GM15510 (cell line): ENCODE results near the gene KCNIP4.

Source experiments
- POLR2A ChIP-seq: IDR thresholded peaks from 3 replicates; pipeline ENCODE4 v1.6.1; 2011; ENCODE audit warnings: borderline replicate concordance; ENCODE audit not compliant: insufficient read length; ENCODE audit errors: extremely low read depth

The KCNIP4 gene

DNA sequence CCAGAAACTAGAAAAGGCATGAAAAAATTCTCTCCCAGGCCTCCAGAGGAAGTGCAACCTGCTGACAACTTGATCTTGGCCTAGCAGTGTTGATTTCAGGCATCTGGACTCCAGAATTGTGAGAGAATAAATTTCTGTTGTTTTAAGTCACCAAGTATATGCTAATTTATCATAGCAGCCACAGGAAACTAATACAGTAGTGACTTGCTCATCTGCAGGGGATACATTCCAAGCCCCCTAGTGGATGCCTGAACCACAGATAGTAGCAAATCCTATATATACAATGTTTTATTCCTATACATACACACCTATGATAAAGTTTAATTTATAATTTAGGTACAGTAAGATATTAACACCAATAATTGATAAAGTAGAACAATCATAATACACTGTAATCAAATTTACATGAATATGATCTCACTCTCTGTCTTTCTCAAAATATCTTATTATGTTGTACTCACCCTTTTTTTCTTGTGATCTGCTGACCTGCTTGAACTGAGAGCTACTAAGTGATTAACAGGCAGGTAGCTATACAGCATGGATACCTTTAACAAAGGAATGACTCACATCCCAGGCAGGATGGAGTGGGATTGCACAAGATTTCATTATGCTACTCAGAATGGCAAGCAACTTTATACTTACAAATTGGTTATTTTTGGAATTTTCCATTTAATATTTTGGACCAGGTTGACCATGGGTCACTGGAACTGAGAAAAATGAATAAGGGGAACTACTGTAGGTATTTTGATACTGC is 501.1 kb downstream of the KCNIP4 start:
- no peak for TF ChIP-seq POLR2A

DNA sequence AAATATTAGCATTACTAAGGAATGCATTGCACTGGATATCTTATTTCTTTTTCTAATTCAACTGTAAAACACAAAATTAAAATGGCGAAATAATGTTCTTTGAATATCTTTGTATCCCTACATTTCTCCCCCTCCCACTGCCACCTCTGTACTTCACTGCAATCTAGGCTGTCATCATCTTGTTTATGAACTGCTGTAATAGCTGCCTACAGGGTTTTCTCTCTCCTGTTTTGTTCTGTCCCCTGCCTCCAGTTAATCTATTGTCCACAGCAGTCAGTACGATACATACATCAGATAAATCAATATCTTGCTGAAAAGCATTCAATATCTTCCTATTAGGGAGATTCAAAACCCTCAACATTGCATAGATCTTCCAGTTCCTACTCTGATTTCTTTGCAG is 528.4 kb downstream of the KCNIP4 start:
- no peak for TF ChIP-seq POLR2A

DNA sequence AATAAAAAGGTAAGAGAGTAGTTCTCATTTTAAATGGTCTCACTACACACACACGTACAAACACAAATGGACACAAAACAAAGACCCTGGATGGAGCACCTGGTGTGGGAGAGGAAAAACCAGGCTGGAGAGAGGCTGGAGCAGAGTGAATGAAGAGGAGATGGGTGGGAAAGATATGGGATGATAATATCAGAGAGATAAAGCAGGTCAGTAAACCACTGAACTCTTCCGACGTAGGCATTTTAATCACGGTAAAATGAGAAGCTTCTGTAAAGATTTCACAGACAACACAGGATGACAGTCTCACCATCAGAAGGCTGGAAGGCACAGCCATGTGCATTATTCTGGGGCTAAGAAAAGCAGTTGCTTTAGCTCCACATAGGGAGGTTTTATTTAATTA is 532.8 kb downstream of the KCNIP4 start:
- TF ChIP-seq POLR2A = no peak

DNA sequence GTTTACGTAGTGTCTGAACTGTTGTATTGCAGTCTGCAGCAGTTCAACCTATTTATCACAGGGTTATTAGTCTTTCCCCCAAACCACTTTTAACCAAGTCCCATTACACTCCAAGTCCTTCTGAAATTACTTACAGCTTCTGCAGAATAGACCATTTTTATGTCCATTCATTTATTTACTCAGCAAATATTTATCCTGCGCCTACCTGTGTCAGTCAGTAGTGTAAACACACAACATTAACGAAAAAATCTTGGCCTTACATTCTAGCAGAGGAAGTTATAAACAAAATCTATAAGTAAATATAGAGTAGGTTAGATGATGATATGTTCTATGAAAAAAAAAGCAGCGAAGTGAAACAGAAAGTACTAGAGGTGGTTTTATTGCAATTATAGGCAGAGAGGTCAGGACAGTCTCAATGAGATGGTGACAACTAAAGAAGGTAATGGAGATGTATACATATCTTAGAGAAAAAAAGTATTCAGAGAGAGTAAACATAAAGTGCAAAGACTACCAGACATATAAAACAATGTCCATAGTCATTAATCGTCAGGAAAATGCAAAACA is 534.7 kb downstream of the KCNIP4 start:
- no peak for TF ChIP-seq POLR2A

DNA sequence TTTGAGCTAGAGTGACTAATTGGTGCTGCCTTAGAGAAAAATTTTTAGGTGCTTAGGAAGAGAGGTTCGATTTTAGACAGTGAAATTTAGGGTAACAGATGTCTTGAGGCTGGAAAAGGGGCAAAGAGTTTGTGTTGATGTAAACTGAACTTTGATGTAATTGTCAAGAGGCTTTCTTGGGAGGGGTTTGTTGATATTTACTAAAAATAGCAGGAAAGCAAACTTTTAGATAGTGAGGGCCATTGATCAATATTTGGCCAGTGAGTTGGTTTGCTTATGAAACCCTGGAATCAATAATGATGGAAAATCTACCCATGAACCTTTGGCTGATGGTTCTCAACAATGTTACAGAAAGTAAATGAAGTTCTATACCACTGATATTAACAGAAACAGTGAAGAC is 537.5 kb downstream of the KCNIP4 start:
- no peak for TF ChIP-seq POLR2A

DNA sequence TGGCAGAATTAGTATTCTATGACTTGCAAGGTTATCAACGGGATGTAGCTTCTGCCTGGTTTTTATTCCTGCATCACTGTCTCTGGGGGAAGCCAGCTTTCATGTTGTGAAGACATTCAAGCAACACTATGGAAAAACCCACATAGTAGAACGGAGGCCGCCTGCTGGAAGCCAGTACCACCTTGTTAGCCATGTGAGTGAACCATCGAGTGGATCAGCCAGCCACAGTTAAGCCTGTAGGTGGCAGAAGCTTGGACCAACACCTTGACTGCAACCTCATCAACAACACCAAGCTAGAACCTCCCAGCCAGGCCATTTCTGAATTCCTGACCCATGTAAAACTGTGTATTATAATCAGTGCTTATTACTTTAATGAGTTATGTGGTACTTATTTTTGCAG is 538.2 kb downstream of the KCNIP4 start:
- TF ChIP-seq POLR2A = no peak

DNA sequence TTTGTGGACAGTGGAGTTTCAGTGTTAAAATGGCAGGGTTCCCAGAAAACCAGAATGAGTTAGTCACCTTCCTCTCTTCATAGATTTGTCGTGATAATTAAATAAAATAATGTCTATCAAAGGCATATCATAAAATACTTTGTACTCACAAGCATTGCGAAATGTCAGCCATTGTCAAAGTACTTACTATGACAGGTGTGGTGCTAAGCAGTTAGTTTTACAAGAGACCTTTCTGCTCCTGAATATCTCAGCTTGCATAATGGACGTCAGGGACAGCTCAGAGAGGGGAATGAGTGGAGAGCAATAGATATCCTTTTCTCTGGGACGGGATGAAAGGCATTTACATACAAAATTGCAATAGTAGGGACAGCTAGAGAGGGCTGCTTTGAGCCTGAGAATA is 560.9 kb downstream of the KCNIP4 start:
- no peak for TF ChIP-seq POLR2A

DNA sequence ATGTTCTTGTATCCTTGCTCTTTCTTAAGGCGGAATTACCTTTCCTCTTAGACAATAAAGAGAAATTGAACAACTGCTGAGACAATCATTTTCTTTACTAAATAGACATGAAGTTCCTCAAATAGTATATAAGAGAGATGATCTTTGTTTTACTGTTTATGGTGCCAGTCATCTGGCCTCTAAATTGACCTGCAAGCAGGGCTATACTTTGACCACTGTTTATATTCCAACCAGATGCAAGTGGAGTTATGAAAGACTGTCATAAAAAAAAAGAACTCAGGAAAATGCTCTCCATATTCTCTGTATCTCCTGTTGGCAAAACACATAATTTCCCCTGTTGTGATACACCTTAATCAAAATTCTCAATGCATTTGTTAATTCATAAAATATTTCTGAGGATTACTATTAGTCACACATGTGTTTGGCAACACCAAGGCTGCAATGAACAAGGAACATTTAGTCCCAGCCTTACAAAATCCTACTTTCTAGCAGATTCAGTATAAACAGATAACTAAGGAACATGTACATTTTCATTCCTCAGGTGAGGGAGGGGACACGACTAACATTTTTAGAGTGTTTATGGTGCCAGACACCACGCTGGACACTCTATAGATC is 562.3 kb downstream of the KCNIP4 start:
- no peak for TF ChIP-seq POLR2A

DNA sequence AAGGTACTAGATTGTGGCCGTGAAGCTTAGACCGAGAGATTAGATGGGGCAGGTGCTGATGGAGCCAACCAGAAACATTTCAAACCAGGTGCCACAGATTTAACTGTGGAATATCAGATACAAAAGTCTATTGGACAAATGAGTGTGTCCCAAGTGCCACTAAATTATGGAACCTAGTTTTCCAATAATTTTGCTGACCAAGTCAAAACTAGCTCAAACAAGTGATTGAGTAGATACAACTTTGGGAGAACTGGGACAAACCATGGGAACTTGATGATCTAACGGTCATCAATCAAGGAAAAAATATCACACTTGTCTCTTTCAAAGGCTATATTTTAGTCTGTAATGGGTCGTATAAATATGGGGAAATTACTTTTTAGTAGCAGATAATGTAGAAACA is 562.9 kb downstream of the KCNIP4 start:
- TF ChIP-seq POLR2A = no peak

DNA sequence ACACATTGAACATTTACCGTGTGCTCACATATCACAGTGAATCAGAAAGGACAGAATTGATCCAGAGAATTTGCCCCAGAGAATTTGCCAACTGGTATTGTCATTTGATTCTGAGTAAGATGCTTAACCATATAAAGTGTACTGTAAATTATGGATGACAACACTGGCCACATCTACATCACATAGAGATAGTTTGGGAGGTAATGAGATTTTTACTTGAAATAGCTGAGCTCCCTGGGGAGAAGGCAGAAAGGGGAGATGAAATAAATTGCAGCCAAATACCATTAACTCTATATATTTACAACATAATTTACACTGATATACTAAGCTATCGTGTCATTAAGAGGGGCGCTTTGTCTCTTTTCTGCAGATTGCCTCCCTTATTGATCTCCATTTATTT is 564.0 kb downstream of the KCNIP4 start:
- TF ChIP-seq POLR2A = no peak

DNA sequence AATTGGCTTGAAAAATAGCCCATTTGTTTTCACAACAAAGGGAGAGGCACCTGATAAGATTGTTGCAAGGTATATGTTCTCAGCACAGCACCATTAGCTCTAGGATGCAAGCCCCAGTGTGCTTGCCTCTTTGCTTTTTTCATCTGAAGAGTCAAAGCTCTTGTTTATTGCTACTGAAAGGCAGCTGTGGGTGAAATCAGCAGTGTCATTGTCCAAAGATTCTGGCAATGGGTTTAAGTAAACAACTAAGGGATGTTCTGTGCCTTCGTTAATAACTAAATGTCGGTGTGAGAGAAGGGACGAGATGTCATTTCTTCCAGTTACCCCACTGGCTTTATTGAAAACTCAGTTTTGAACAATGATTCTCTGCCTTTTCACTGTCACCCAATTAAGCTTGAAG is 567.7 kb downstream of the KCNIP4 start:
- no peak for TF ChIP-seq POLR2A

DNA sequence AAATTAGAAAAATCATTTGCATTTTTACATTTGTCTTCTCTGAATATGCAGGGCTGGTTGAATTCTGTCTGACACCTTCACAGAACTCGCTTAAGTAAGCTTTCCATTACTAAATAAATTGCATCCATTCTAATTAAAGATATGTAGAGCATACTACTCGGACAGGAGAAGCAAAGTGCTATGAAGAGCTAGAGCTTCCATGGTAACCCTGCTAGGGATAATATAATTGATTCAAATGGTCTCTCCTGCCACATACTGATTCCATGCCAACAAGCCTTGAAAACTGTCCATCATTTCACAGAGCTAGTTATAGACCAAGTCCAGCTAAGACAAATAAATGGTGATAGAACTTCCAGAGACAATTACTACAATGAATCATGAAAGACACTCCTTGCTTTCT is 571.5 kb downstream of the KCNIP4 start:
- TF ChIP-seq POLR2A = no peak

DNA sequence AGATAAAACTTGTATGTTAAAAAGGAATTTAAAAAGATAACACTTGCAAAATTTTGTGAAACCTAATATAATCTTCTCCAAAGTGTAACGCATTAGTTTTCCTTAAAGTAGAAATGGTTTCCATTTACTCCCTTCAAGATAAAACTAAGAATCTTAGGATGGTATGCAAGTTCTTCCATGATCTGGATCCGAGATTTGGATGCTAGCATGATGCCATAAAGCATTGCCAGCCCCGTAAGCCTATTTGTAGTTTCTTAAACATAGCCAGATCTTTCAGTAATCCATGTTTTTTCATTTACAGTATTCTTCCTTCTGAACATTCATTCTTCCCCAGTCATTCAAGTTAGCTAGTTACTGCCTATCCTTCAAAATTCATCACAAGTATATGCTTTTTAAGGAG is 572.4 kb downstream of the KCNIP4 start:
- TF ChIP-seq POLR2A = no peak

DNA sequence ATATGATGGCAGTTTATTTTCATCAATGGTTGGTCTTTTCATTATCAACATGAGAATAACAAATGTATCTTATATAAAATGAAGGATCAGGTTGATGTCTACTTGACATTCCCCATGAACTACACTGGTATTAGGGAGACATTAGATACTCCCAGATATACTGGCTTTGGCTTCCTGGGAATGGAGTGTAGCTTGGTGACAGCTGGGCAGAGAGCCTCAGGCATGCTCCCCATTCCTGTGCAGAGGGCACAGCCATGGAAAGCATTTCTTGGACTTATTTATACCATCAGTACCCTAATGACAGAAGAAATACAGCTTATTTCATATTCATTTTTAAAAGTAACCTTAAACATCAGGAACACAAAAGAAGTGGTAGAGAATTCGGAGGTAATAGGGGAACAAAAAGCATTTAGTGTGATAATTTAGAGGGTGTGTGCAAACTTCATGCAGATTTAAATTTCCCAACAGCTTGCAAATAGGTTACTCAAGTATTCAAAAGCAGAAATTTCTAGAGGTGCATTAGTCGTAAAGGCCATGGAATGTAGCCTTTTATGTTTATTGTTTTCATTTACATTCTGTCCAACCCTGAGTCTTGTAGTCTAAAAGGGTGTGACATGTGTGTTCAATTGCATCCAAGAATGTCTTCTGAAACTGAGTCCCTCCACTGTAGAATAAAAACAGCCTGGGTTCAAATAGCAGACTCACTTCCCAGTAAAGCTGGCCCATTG is 573.8 kb downstream of the KCNIP4 start:
- TF ChIP-seq POLR2A = no peak

DNA sequence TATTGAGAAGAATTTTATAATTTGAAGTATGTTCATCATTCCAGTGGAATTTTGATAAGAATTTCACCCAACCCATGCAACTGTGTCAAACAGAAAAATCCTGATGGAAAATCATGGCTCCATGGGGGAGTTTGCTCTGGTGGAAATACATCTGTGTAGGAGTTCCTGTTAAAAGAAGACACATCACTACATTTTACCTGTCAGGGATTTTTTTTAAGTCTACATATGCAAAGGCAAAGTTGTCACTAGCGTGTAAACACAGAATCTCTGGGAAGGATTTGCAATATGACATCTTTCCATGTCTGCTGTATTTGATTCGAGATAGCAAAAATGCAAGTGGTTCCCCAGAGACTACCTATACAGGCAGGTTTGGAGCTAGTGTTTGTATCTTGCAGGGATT is 581.0 kb downstream of the KCNIP4 start:
- no peak for TF ChIP-seq POLR2A
